Aorta (tissue), 5 donors: ENCODE measurements around the gene FYN. TPM values are rescaled to one million over a fixed set of nuclear protein-coding genes. Genes with fewer than 3 reads are reported as not detected.

Experiments used
- ATAC-seq: fragments of 200-7000 bp; cut with Tn5 transposase; one replicate; pipeline ENCODE4 v1.9.1; 2022; ENCODE audit warnings: moderate library complexity; ENCODE audit not compliant: low FRiP score
- DNase-seq, 2 donors: peaks; one replicate each; pipeline ENCODE4 v3.0.0-alpha.2; 2020
- H3K27ac ChIP-seq, 2 donors: one replicate each; pipeline ENCODE4 v1.5.1; 2013; ENCODE audit warnings: low read length in 2 of 2, mild to moderate bottlenecking in 2 of 2, moderate library complexity in 2 of 2, control low read depth in 1 of 2, inconsistent platforms in 1 of 2, low read depth in 1 of 2
- H3K27me3 ChIP-seq, 2 donors: one replicate each; pipeline ENCODE4 v1.6.1; 2013; ENCODE audit warnings: control low read depth in 1 of 2, low read length in 1 of 2, mild to moderate bottlenecking in 1 of 2, moderate library complexity in 1 of 2; ENCODE audit not compliant: insufficient read depth in 2 of 2, control insufficient read depth in 1 of 2
- H3K36me3 ChIP-seq, 2 donors: one replicate each; pipeline ENCODE4 v1.6.1; 2013; ENCODE audit warnings: control low read depth in 1 of 2, low read length in 1 of 2, mild to moderate bottlenecking in 1 of 2; ENCODE audit not compliant: insufficient read depth in 2 of 2, control insufficient read depth in 1 of 2
- H3K4me1 ChIP-seq, 2 donors: one replicate each; pipeline ENCODE4 v1.6.1; 2013; ENCODE audit warnings: low read length in 2 of 2, control low read depth in 1 of 2, mild to moderate bottlenecking in 1 of 2, moderate library complexity in 1 of 2; ENCODE audit not compliant: insufficient read depth in 2 of 2, control insufficient read depth in 1 of 2
- H3K4me3 ChIP-seq, 2 donors: one replicate each; pipeline ENCODE4 v1.5.1; 2013; ENCODE audit warnings: low read length in 2 of 2, control low read depth in 1 of 2, mild to moderate bottlenecking in 1 of 2
- H3K9me3 ChIP-seq: one replicate; pipeline ENCODE4 v1.6.1; 2013; ENCODE audit warnings: mild to moderate bottlenecking, low read length; ENCODE audit not compliant: control insufficient read depth
- WGBS, 2 donors: extraction: QIAGEN DNeasy Blood & Tissue Kit; methylation state at CpG; one replicate each; pipeline ENCODE4 v1.1.7; 2013; 5-methylcytosine and 5-hydroxymethylcytosine counted together
- intact Hi-C, 2 donors: fragments of 100-400 bp; cut with DNase I; formaldehyde crosslinking; loops; one replicate each; pipeline versions ENCODE4 v1.14.2 to v1.15.0; 2022
- polyA plus RNA-seq, 2 donors: library from polyadenylated mRNA; stranded (reverse); fragments of 200-250 nt; gene quantifications; one replicate each; pipeline ENCODE4 v1.2.3, GENCODE V29; 2013
- total RNA-seq, 2 donors: library from RNA; stranded (reverse); fragmentation: NEBNext Ultra II Directional; extraction: Animal tissue kit (Norgen Biotek cat#: 25700); gene quantifications; one replicate each; pipeline ENCODE4 v1.2.1, GENCODE V29; 2021
- donor health status: healthy with polysubstance abuse.
- donor health status: Bipolar disorder and iron deficiency.
- donor health status: DM: no; HTN: no; CAD: no.
- donor health status: DM: no; HTN: no; CAD: no.
- donor health status: DM: yes; HTN: yes; CAD: no.

FYN gene
- total and polyA plus RNA-seq, 4 donors = 31.7 to 162 (median 66.3) TPM

- peak; percentile 22 for ATAC-seq
- WGBS, 2 donors = 92 to 94% methylated on average over 8 of the region's 8 CpGs
Measured at GRCh38 chr6:111812060-111813038, 60.9 kb downstream of the FYN start.

GRCh38 chr6:111810294-111811131 lies 62.7 kb downstream of the FYN start:
- Histone ChIP-seq H3K4me1 (no peaks in the 10 kb centered on the region), H3K4me3 (no peak overlapping the region), H3K36me3 (no peaks in the 10 kb centered on the region), H3K9me3 (no peaks in the 10 kb centered on the region), H3K27me3 (no peaks in the 10 kb centered on the region), H3K27ac (no peak overlapping the region)
- intact Hi-C loops = no loop called here
- WGBS, 2 donors = 87 to 89% methylated on average over 10 of the region's 10 CpGs
- ATAC-seq (no peak), DNase-seq (no peak)

More at GRCh38 chr6:111812060-111813038, 60.9 kb downstream of the FYN start:
- no peak overlapping the region for H3K27ac ChIP-seq
- no peaks in the 10 kb centered on the region for H3K9me3 ChIP-seq
- H3K4me3 ChIP-seq = no peak overlapping the region
- intact Hi-C loops = no loop called here
- H3K36me3 ChIP-seq = no peaks in the 10 kb centered on the region
- no peak for DNase-seq
- H3K4me1 ChIP-seq = no peaks in the 10 kb centered on the region
- no peaks in the 10 kb centered on the region for H3K27me3 ChIP-seq

- Histone ChIP-seq H3K9me3 (no peaks in the 10 kb centered on the region), H3K36me3 (no peaks in the 10 kb centered on the region), H3K4me3 (no peak overlapping the region), H3K27me3 (no peaks in the 10 kb centered on the region), H3K27ac (no peak overlapping the region), H3K4me1 (no peaks in the 10 kb centered on the region)
- ATAC-seq = no peak
- intact Hi-C loops = no loop called here
- no peak for DNase-seq
Measured at GRCh38 chr6:111809766-111810165, 63.5 kb downstream of the FYN start.

GRCh38 chr6:111809264-111809663 lies 64.0 kb downstream of the FYN start:
- Histone ChIP-seq H3K9me3 (no peaks in the 10 kb centered on the region), H3K4me3 (no peak overlapping the region), H3K27ac (no peak overlapping the region), H3K27me3 (no peaks in the 10 kb centered on the region), H3K36me3 (no peaks in the 10 kb centered on the region), H3K4me1 (no peaks in the 10 kb centered on the region)
- intact Hi-C loops = no loop called here
- ATAC-seq (no peak), DNase-seq (no peak)
- WGBS, 2 donors = 94 to 96% methylated on average over 5 of the region's 5 CpGs

- no peak for ATAC-seq
Measured at GRCh38 chr6:111808493-111808892, 64.8 kb downstream of the FYN start.

GRCh38 chr6:111806561-111807497 lies 66.4 kb downstream of the FYN start:
- no peak for ATAC-seq

More at GRCh38 chr6:111808493-111808892, 64.8 kb downstream of the FYN start:
- H3K27ac ChIP-seq = no peak overlapping the region
- intact Hi-C loops = no loop called here
- WGBS, 2 donors = 93 to 94% methylated on average over 5 of the region's 5 CpGs
- no peaks in the 10 kb centered on the region for H3K27me3 ChIP-seq
- H3K9me3 ChIP-seq = no peaks in the 10 kb centered on the region
- DNase-seq = no peak
- H3K4me3 ChIP-seq = no peak overlapping the region
- H3K36me3 ChIP-seq = no peaks in the 10 kb centered on the region
- no peaks in the 10 kb centered on the region for H3K4me1 ChIP-seq

GRCh38 chr6:111806165-111806547 lies 67.1 kb downstream of the FYN start:
- no peak for DNase-seq
- Histone ChIP-seq H3K27ac (no peak overlapping the region), H3K27me3 (no peaks in the 10 kb centered on the region)

More at GRCh38 chr6:111806561-111807497, 66.4 kb downstream of the FYN start:
- H3K4me1 ChIP-seq = no peaks in the 10 kb centered on the region
- no peaks in the 10 kb centered on the region for H3K36me3 ChIP-seq
- H3K27me3 ChIP-seq = no peaks in the 10 kb centered on the region
- intact Hi-C loops = no loop called here
- no peak overlapping the region for H3K27ac ChIP-seq
- WGBS, 2 donors = 91 to 94% methylated on average over 9 of the region's 9 CpGs
- H3K4me3 ChIP-seq = no peak overlapping the region
- DNase-seq = no peak
- no peaks in the 10 kb centered on the region for H3K9me3 ChIP-seq

GRCh38 chr6:111805511-111806164 lies 67.6 kb downstream of the FYN start:
- no peaks in the 10 kb centered on the region for H3K27me3 ChIP-seq
- H3K27ac ChIP-seq = no peak overlapping the region
- H3K36me3 ChIP-seq = no peaks in the 10 kb centered on the region
- no peak overlapping the region for H3K4me3 ChIP-seq
- H3K4me1 ChIP-seq = no peaks in the 10 kb centered on the region
- DNase-seq = no peak
- no peaks in the 10 kb centered on the region for H3K9me3 ChIP-seq
- ATAC-seq = no peak
- intact Hi-C loops = no loop called here
- WGBS, 2 donors = 86 to 88% methylated on average over 7 of the region's 7 CpGs

More at GRCh38 chr6:111806165-111806547, 67.1 kb downstream of the FYN start:
- H3K36me3 ChIP-seq = no peaks in the 10 kb centered on the region
- H3K9me3 ChIP-seq = no peaks in the 10 kb centered on the region
- no peak for ATAC-seq
- intact Hi-C loops = no loop called here
- no peaks in the 10 kb centered on the region for H3K4me1 ChIP-seq
- 92 to 93% methylated on average over 5 of the region's 5 CpGs for WGBS, 2 donors
- H3K4me3 ChIP-seq = no peak overlapping the region
